GM19099 (cell line): ENCODE data around the gene FBXO42.

ENCODE experiments used
- POLR2A ChIP-seq: IDR thresholded peaks from 3 replicates; pipeline ENCODE4 v1.6.1; 2011; ENCODE audit warnings: low read depth; ENCODE audit not compliant: insufficient read length; ENCODE audit errors: extremely low read depth

Gene FBXO42

GRCh38 chr1:16209132-16209846 is 143.0 kb downstream of the FBXO42 start:
- TF ChIP-seq POLR2A, result no peak

GRCh38 chr1:16208270-16208987 is 143.9 kb downstream of the FBXO42 start:
- TF ChIP-seq POLR2A, result no peak

GRCh38 chr1:16207318-16208269 is 144.7 kb downstream of the FBXO42 start:
- no peak for TF ChIP-seq POLR2A

GRCh38 chr1:16206547-16207317 is 145.5 kb downstream of the FBXO42 start:
- peak; percentile 66 for TF ChIP-seq POLR2A

- no peak for TF ChIP-seq POLR2A
Observed at GRCh38 chr1:16205891-16206546, 146.3 kb downstream of the FBXO42 start.

GRCh38 chr1:16205334-16205671 is 147.0 kb downstream of the FBXO42 start:
- TF ChIP-seq POLR2A, result no peak

GRCh38 chr1:16204634-16205333 is 147.5 kb downstream of the FBXO42 start:
- TF ChIP-seq POLR2A, result no peak

GRCh38 chr1:16204216-16204615 is 148.1 kb downstream of the FBXO42 start:
- no peak for TF ChIP-seq POLR2A

GRCh38 chr1:16203550-16203949 is 148.7 kb downstream of the FBXO42 start:
- no peak for TF ChIP-seq POLR2A

GRCh38 chr1:16202281-16203210 is 149.7 kb downstream of the FBXO42 start:
- TF ChIP-seq POLR2A, result no peak

- TF ChIP-seq POLR2A, result no peak
Observed at GRCh38 chr1:16199700-16200099, 152.6 kb downstream of the FBXO42 start.

GRCh38 chr1:16199157-16199501 is 153.2 kb downstream of the FBXO42 start:
- no peak for TF ChIP-seq POLR2A
